KOPT-K1 (cell line): Measurements from ENCODE around the gene TEKT4.
"Not testable (repeated sequence)": the region's sequence is repeated elsewhere in the genome, so short reads cannot be mapped to it uniquely, and the experiment has no call there.

Source experiments
- H3K27ac ChIP-seq: fragments of 200-600 bp; sonication (generic); 2 replicates; pipeline ENCODE4 v1.5.1; 2016; ENCODE audit warnings: antibody characterized with exemption, mild to moderate bottlenecking, low read depth, low read length; ENCODE audit not compliant: poor library complexity, severe bottlenecking
- H3K36me3 ChIP-seq: fragments of 200-600 bp; sonication (generic); 2 replicates; pipeline ENCODE4 v1.5.1; 2017; ENCODE audit warnings: antibody characterized with exemption, mild to moderate bottlenecking, low read length, moderate library complexity; ENCODE audit not compliant: insufficient read depth
- H3K9me3 ChIP-seq: fragments of 200-600 bp; sonication (generic); 2 replicates; pipeline ENCODE4 v1.5.1; 2017; ENCODE audit warnings: antibody characterized with exemption, low read length, mild to moderate bottlenecking; ENCODE audit not compliant: insufficient read depth, poor library complexity, severe bottlenecking

The TEKT4 gene

GRCh38 chr2:94873362-94874276, 2.4 kb downstream of the TEKT4 start:
- Histone ChIP-seq H3K36me3 (no peaks in the 10 kb centered on the region), H3K27ac (no peak overlapping the region), H3K9me3 (no peaks in the 10 kb centered on the region)

- no peaks in the 10 kb centered on the region for H3K9me3 ChIP-seq
- H3K36me3 ChIP-seq = no peaks in the 10 kb centered on the region
- no peak overlapping the region for H3K27ac ChIP-seq
These were observed 3.2 kb downstream of the TEKT4 start for GRCh38 chr2:94874277-94874997.

DNA sequence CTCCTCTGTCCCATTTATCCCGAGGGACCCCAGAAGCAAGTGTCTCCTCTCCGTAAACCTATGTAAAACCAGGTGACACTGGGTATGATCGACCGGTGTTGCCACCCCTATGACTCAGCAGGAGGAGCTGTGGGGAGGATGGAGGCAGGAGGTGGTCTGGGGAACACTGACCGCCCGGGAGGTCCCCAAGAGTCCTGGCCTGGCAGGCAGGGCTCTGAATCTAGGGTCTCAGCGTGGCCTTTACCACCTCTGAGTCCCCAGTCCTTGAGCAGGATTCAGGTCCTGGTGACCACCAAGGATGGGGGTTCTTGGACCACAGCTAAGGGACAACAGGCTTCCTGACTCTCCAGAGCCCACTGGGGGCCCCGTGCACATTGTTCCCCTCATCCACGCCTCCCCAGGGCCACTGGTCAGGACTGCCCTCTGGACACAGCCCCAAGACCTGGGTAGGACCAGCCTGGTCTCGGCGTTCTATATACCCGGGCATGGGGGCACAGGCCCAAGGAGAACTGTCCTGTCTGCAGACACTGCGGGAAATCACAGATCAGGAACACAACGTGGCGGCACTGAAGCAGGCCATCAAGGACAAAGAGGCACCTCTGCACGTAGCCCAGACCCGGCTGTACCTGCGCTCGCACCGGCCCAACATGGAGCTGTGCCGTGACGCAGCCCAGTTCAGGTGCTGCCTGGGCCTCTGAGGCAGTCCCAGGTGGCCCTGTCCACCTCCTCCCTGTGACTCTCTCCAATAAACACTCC, 4.0 kb downstream of the TEKT4 start:
- Histone ChIP-seq H3K27ac (no peak overlapping the region), H3K9me3 (no peaks in the 10 kb centered on the region), H3K36me3 (no peaks in the 10 kb centered on the region)

DNA sequence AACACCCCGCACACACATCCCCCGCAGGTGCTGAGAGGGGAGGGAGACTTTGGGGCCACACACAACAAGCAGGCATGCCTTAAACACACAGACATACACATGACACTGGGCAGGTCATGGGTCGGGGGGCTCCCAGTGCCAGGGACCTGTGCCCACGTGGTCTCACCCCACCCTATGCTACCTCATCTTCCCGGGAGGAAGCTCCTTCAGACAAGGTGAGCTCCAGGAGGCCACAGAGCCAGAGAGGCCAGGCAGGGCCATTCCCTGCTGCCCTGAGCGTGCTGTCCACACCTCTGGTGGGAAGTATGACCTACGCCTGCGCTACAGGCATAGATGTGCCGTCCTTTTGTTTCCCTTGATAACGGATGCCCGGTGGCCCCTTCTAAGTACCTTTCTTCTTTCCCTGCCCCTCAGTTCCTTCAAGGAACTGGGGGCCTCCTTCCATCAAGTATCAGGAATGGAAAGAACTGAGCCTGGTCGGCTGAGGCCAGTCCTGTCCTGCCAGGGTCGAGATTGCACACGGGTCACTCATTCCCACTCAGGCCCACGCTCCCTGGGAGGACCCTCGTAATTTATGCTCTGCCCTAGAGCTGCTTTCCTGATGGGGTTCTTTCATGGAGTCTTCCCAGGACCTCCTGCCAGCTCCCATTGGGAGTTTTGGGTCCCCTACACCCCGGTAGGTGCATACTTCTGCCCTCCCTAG, 4.7 kb downstream of the TEKT4 start:
- Histone ChIP-seq H3K27ac (no peak overlapping the region), H3K9me3 (no peaks in the 10 kb centered on the region), H3K36me3 (no peaks in the 10 kb centered on the region)

DNA sequence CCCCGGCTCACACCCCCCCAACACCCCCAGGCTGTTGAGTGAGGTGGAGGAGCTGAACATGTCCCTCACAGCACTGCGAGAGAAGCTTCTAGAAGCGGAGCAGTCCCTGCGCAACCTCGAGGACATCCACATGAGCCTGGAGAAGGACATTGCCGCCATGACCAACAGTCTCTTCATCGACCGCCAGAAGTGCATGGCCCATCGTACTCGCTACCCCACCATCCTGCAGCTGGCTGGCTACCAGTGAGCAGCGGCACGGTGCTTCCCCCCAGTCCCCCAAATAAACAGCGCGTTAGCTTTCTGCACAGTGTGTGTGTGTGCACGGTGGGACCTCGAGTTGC, 5.3 kb downstream of the TEKT4 start:
- no peak overlapping the region for H3K27ac ChIP-seq
- no peaks in the 10 kb centered on the region for H3K36me3 ChIP-seq
- no peaks in the 10 kb centered on the region for H3K9me3 ChIP-seq

- H3K27ac ChIP-seq = no peak overlapping the region
These were observed 5.9 kb downstream of the TEKT4 start for GRCh38 chr2:94877129-94877528.

DNA sequence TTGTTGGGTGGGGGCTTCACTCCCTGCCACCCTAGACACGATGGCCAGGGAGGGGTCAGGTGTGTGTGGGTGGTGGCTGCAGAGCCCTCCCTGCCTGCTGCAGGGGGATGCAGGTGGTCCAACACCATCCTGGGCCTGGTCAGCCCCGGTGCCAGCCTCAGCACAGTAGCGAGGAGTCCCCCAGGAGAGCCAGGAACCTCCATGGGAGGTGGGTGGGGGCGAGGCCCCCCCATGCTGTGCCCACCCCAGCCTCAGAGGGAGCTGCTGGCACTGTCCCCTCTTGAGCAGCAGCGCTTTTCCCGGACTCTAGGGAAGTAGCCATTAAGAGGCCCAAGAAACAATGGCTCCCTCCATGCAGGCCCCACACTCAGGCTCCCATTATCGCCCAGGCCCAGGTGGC, 7.3 kb downstream of the TEKT4 start:
- not testable (repeated sequence) for H3K9me3 ChIP-seq, H3K36me3 ChIP-seq, H3K27ac ChIP-seq

More at GRCh38 chr2:94877129-94877528, 5.9 kb downstream of the TEKT4 start:
- H3K36me3 ChIP-seq = no peaks in the 10 kb centered on the region
- H3K9me3 ChIP-seq = no peaks in the 10 kb centered on the region

DNA sequence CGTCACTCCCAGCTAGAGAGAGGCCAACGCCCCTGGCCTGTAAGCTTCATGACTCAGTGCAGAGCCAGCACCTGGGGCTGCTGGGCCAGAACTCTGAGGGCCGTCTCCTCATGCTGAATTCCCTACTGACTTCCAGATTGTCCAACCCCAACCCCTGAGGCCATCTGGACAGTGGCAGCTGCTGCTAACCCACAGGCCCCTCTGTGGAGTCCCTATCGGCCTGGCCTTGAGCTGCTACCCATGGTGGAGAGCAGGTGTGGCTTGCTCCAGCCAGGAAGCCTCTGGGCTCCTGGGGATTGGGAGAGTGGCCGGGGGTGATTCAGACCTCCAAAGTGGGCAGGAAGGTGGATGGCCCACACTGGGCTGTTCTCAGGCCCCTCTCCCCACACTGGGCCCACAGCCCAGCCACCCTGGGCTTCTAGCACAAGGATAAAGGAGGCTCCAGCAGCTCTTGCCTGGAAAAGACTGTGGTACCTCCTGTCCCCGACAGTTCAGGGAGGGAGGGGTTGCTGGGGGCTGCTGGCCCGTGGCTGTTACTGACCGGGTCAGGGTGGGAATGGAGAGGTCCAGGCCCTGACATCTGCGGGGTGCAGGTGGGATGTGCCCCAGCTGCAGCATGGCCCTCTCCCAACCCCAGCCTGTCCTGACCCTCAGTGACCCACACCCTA, 8.2 kb downstream of the TEKT4 start:
- H3K27ac ChIP-seq = no peak overlapping the region
- no peaks in the 10 kb centered on the region for H3K9me3 ChIP-seq
- no peaks in the 10 kb centered on the region for H3K36me3 ChIP-seq

DNA sequence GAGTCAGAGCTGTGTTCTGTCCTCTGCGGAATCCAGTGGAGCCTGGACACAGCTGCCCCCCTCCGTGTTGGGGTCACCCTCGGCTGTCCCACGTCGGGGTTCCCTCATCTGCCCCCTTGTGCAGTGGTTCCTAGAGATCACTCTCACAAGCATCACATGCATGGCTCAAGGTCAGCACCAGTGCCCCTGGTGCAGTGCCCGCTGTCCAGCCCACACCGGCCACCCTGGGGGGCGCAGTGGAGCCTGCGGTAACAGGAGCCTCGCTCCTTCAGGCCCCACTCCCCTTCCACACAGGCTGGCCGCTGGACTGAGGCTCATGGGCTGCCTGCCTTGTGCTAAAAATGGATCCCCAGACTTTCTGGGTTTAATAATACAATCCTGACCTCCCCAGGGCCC, 8.8 kb downstream of the TEKT4 start:
- no peak overlapping the region for H3K27ac ChIP-seq
- H3K36me3 ChIP-seq = no peaks in the 10 kb centered on the region
- no peaks in the 10 kb centered on the region for H3K9me3 ChIP-seq

DNA sequence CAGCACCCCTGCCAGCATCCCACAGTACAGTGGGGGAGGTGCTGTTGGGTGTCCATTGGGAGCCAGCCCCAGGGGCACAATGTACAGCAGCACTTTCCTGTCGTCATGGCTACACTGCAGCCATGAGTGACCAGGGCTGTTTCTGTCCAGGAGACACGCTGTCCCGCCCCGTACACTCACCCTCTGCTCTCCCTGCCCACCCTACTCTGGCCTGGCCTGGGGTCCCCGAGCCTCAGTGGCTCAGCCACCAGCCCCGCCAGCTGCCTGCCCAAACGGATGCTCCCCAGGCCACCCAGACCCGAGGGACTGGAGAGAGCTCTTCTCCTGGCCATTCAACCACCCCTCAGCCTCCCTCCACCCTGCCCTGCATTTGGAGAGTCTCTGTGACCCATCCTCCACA, 9.3 kb downstream of the TEKT4 start:
- H3K9me3 ChIP-seq = no peaks in the 10 kb centered on the region
- no peaks in the 10 kb centered on the region for H3K36me3 ChIP-seq
- H3K27ac ChIP-seq = no peak overlapping the region

- H3K9me3 ChIP-seq = no peaks in the 10 kb centered on the region
- no peaks in the 10 kb centered on the region for H3K36me3 ChIP-seq
These were observed 9.8 kb downstream of the TEKT4 start for GRCh38 chr2:94881070-94881469.

GRCh38 chr2:94890234-94890633, 19.0 kb downstream of the TEKT4 start:
- no peak overlapping the region for H3K27ac ChIP-seq
- no peaks in the 10 kb centered on the region for H3K9me3 ChIP-seq
- H3K36me3 ChIP-seq = no peaks in the 10 kb centered on the region

More at GRCh38 chr2:94881070-94881469, 9.8 kb downstream of the TEKT4 start:
- no peak overlapping the region for H3K27ac ChIP-seq

- H3K36me3 ChIP-seq, H3K9me3 ChIP-seq, H3K27ac ChIP-seq: not testable (repeated sequence)
These were observed 24.0 kb downstream of the TEKT4 start for GRCh38 chr2:94895273-94895672.

GRCh38 chr2:94906976-94907375, 35.7 kb downstream of the TEKT4 start:
- H3K27ac ChIP-seq, H3K9me3 ChIP-seq, H3K36me3 ChIP-seq: not testable (repeated sequence)
